OCI-LY1 (cell line): Measurements from ENCODE around the gene CNST.

ENCODE experiments used
- CTCF ChIP-seq: fragments of 200-600 bp; sonication (generic), shearing (Covaris generic); IDR thresholded peaks from 2 replicates; pipeline ENCODE4 v1.5.1; 2017; ENCODE audit warnings: mild to moderate bottlenecking, antibody characterized with exemption, low read length, moderate library complexity, mixed read lengths
- EZH2 ChIP-seq: fragments of 200-600 bp; sonication (generic), shearing (Covaris generic); IDR thresholded peaks from 2 replicates; pipeline ENCODE4 v1.8.0; 2017; ENCODE audit warnings: borderline replicate concordance, mixed run types, mild to moderate bottlenecking, antibody characterized with exemption, low read length, moderate library complexity, mixed read lengths

GRCh38 chr1:246530482-246530881 is 35.8 kb upstream of the CNST start:
- no peak for TF ChIP-seq EZH2
- no peak for TF ChIP-seq CTCF
